ENCODE measurements around the gene PICALM. TPM values are rescaled to one million over a fixed set of nuclear protein-coding genes. Genes with fewer than 3 reads are reported as not detected.

The PICALM gene
- total RNA-seq, 1 experiment from 2014 or later = 321 TPM

- TF ChIP-seq CTCF (IDR thresholded peaks at IDR 0.05; ENCODE audit: insufficient read depth in 1 of 2, low read depth in 1 of 2, low read length in 1 of 2, severe bottlenecking in 1 of 2, unreplicated experiment in 1 of 2) = no peak
- H3K4me1 Mint-ChIP-seq (ENCODE audit: low read depth, unreplicated experiment) = peaks cover 39% of the 10 kb centered on the region
- no peaks in the 10 kb centered on the region for H3K27me3 Mint-ChIP-seq (ENCODE audit: insufficient read depth, unreplicated experiment)
- peaks cover 70% of the 10 kb centered on the region for H3K4me1 ChIP-seq
- DNase-seq = no peak
- no peaks in the 10 kb centered on the region for H3K36me3 ChIP-seq (ENCODE audit: control insufficient read depth, insufficient read depth, low read length)
- H3K4me3 Mint-ChIP-seq (ENCODE audit: unreplicated experiment) = no peak overlapping the region
- H3K27me3 ChIP-seq (replicated peaks; ENCODE audit: control insufficient read depth, insufficient read depth, low read length) = no peaks in the 10 kb centered on the region
- H3K9me3 ChIP-seq = peaks cover 4% of the 10 kb centered on the region
- BruUV-seq (replicated peaks) = no TSS peak
- CTCF ChIA-PET = no interaction called here
- POLR2A ChIA-PET = interaction anchor here (0.7 kb wide), 1 partner anchor 124 kb away, joined by 3 read pairs; no protein-coding TSS in a partner anchor
- H3K36me3 Mint-ChIP-seq (ENCODE audit: insufficient read depth, unreplicated experiment) = no peaks in the 10 kb centered on the region
- H3K9me3 Mint-ChIP-seq (ENCODE audit: unreplicated experiment) = peaks cover 6% of the 10 kb centered on the region
- H3K4me3 ChIP-seq (ENCODE audit: low read depth, low read length) = no peak overlapping the region
- intact Hi-C loops (cut with micrococcal nuclease; ENCODE audit: unreplicated experiment) = no loop called here
- H3K27ac Mint-ChIP-seq (ENCODE audit: unreplicated experiment) = no peak overlapping the region
Measured at GRCh38 chr11:86117001-86117711, 48.3 kb upstream of the PICALM start.

- Histone ChIP-seq H3K36me3 (ENCODE audit: control insufficient read depth, insufficient read depth, low read length) (no peaks in the 10 kb centered on the region), H3K9me3 (peaks cover 4% of the 10 kb centered on the region), H3K4me3 (ENCODE audit: low read depth, low read length) (no peak overlapping the region), H3K4me1 (peaks cover 62% of the 10 kb centered on the region), H3K27me3 (replicated peaks; ENCODE audit: control insufficient read depth, insufficient read depth, low read length) (no peaks in the 10 kb centered on the region)
- DNase-seq = no peak
- ChIA-PET CTCF (interaction anchor here (1.1 to 1.3 kb wide), 2 partner anchors 75 to 77 kb away, joined by 4 to 7 read pairs; no protein-coding TSS in a partner anchor), POLR2A (no interaction called here)
- peaks cover 8% of the 10 kb centered on the region for H3K9me3 Mint-ChIP-seq (ENCODE audit: unreplicated experiment)
- BruUV-seq (replicated peaks) = no TSS peak
- no peak for TF ChIP-seq CTCF (IDR thresholded peaks at IDR 0.05; ENCODE audit: insufficient read depth in 1 of 2, low read depth in 1 of 2, low read length in 1 of 2, severe bottlenecking in 1 of 2, unreplicated experiment in 1 of 2)
- no peaks in the 10 kb centered on the region for H3K36me3 Mint-ChIP-seq (ENCODE audit: insufficient read depth, unreplicated experiment)
- no peaks in the 10 kb centered on the region for H3K27me3 Mint-ChIP-seq (ENCODE audit: insufficient read depth, unreplicated experiment)
- H3K27ac Mint-ChIP-seq (ENCODE audit: unreplicated experiment) = no peak overlapping the region
- H3K4me1 Mint-ChIP-seq (ENCODE audit: low read depth, unreplicated experiment) = peaks cover 34% of the 10 kb centered on the region
- intact Hi-C loops (cut with micrococcal nuclease; ENCODE audit: unreplicated experiment) = no loop called here
- no peak overlapping the region for H3K4me3 Mint-ChIP-seq (ENCODE audit: unreplicated experiment)
Measured at GRCh38 chr11:86116386-86116726, 47.5 kb upstream of the PICALM start.

- no peaks in the 10 kb centered on the region for H3K36me3 Mint-ChIP-seq (ENCODE audit: insufficient read depth, unreplicated experiment)
- H3K36me3 ChIP-seq (ENCODE audit: control insufficient read depth, insufficient read depth, low read length) = no peaks in the 10 kb centered on the region
- peaks cover 8% of the 10 kb centered on the region for H3K9me3 Mint-ChIP-seq (ENCODE audit: unreplicated experiment)
- H3K9me3 ChIP-seq = peaks cover 4% of the 10 kb centered on the region
- H3K4me3 ChIP-seq (ENCODE audit: low read depth, low read length) = no peak overlapping the region
- TF ChIP-seq CTCF (IDR thresholded peaks at IDR 0.05; ENCODE audit: insufficient read depth in 1 of 2, low read depth in 1 of 2, low read length in 1 of 2, severe bottlenecking in 1 of 2, unreplicated experiment in 1 of 2) = no peak
- peaks cover 56% of the 10 kb centered on the region for H3K4me1 ChIP-seq
- POLR2A ChIA-PET = no interaction called here
- CTCF ChIA-PET = interaction anchor here (1.1 to 1.3 kb wide), 2 partner anchors 74 to 78 kb away, joined by 4 to 7 read pairs; no protein-coding TSS in a partner anchor
- H3K4me1 Mint-ChIP-seq (ENCODE audit: low read depth, unreplicated experiment) = peaks cover 29% of the 10 kb centered on the region
- no TSS peak for BruUV-seq (replicated peaks)
- no peak overlapping the region for H3K27ac Mint-ChIP-seq (ENCODE audit: unreplicated experiment)
- intact Hi-C loops (cut with micrococcal nuclease; ENCODE audit: unreplicated experiment) = no loop called here
- H3K27me3 ChIP-seq (replicated peaks; ENCODE audit: control insufficient read depth, insufficient read depth, low read length) = no peaks in the 10 kb centered on the region
- H3K4me3 Mint-ChIP-seq (ENCODE audit: unreplicated experiment) = no peak overlapping the region
- H3K27me3 Mint-ChIP-seq (ENCODE audit: insufficient read depth, unreplicated experiment) = no peaks in the 10 kb centered on the region
- no peak for DNase-seq
Measured at GRCh38 chr11:86115542-86116385, 46.9 kb upstream of the PICALM start.

Data from Caco-2 (cell line).